ENCODE data around the gene CMTM3. TPM values are rescaled to one million over a fixed set of nuclear protein-coding genes. Genes with fewer than 3 reads are reported as not detected.
"Not testable (repeated sequence)": the region's sequence is repeated elsewhere in the genome, so short reads cannot be mapped to it uniquely, and the experiment has no call there.

CMTM3 gene, protein sequence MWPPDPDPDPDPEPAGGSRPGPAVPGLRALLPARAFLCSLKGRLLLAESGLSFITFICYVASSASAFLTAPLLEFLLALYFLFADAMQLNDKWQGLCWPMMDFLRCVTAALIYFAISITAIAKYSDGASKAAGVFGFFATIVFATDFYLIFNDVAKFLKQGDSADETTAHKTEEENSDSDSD
- total RNA-seq (2014; rRNA removed; shearing (Covaris generic); ENCODE audit: low replicate concordance) = 17.3 and 27.6 TPM in 2 replicates

DNA sequence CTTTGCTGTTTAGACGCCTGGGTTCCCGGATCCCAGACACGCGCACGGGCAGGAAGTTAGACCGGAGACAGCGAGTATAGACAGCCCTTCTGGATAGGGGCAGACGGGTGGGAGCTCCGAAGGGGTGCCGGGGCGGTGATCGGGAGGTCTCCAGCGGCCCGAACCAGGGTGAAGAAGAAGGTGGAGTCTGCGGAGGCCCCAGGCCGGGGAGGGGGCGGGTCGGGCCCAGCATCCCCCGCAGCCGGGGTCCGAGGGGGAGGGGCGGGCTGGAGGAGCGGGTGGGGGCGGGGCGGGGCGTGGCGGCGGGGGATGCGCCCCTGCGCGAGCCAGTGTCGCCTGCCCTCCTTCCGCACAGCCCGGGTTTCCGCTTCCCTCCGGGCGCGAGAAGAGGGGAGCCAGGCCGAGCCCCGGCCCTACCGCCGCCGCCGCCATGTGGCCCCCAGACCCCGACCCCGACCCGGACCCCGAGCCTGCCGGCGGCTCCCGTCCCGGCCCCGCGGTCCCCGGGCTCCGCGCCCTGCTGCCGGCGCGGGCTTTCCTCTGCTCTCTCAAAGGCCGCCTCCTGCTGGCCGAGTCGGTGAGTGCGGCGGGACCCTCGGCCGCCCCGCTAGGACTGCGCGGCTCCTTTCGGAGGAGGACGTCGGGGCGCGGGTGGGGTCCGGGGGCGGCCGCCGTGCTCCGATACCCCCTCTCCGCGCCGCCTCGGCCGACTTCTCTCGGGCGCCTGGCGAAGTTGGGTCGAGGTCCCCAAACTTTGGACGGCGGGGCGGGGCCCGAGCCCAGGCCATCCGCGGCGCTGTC, at the start of gene CMTM3:
Gene CMTM3, plus strand, starts transcription at position 329 of the 801 bp plus-strand sequence. Its CDS starts 102 bp downstream, at position 431.
- peak; percentile 53 for DNase-seq
- no peaks in the 10 kb centered on the region for H3K27me3 ChIP-seq
- peak within 1 kb of the TSS; percentile 74 for H3K4me3 ChIP-seq
- no peaks in the 10 kb centered on the region for H3K9me3 ChIP-seq
- H3K36me3 ChIP-seq = peaks cover 6% of the 10 kb centered on the region; the same call in 1 of the 2 replicates

DNA sequence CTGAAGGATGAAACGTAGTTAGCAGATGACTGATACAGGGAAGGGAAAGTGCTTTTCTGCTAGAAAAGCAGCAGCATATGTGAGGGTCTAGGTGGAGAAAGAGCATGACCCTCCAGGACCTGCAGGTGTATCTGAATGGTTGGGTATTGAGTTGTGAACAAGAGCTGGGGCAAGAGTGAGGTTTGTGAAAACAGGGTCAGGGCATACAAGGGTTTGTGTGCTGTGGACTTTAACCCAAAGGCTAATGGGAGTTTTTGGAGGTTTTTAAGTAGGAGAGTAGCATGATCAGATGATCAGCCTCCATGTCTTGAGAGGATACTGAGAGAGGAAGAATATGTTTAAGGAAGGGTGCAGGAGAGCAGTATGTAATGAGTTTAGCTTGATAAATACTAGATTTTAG, 44.4 kb upstream of the CMTM3 start:
- no peaks in the 10 kb centered on the region for H3K9me3 ChIP-seq
- peaks cover 14% of the 10 kb centered on the region for H3K36me3 ChIP-seq
- no peak for DNase-seq
- no peaks in the 10 kb centered on the region for H3K27me3 ChIP-seq
- H3K4me3 ChIP-seq = no peak overlapping the region

DNA sequence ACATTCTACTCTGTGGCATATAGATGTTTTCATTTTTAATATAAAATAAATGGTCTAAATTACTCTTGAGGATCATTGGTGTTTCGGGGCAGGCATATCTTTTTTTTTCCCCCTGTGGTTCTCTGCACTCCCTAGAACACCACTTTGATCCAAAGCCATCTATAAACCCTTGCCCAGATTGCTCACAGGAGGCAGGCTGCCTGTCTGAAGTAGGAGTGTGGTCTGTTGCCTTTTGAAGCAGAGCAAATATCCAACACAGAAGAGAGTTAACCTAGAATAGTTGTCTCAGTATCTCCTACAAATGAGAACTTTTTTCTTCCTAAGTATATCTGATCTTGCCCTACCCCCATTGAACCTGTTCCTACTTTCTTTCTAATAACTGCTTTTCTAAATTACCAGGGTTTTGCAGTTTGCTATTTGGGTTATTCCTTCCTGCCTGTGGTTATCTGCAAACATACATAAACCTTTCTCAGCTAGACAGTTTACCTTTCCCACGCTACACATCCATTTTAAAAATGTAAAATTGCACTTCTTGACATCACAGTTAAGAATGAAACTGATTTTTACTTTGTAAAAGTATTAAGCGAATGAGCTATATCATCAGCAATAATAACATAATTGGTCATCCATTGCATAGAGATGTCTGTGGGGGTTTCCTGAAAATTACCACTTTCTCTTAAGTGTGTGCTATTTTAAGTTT, 43.0 kb upstream of the CMTM3 start:
- H3K9me3 ChIP-seq = no peaks in the 10 kb centered on the region
- H3K36me3 ChIP-seq = peaks cover 14% of the 10 kb centered on the region
- H3K27me3 ChIP-seq = no peaks in the 10 kb centered on the region
- DNase-seq = no peak
- no peak overlapping the region for H3K4me3 ChIP-seq

DNA sequence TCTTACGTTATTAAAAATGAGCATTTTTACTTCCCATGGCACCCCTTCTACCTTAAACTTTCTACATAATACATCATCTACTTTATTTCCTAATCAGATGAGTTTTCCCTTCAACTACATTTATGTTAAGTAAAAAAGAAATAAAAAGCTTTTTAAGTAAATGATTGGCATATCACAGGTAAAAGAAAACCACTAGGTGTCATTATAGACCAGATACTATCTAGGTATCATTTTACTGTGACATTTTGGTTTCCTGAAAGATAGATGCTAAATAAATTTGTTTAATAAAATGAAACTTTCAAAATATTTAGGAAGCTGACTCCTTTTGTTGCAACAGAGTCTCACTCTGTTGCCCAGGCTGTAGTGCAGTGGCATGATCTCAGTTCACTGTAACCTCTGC, 42.1 kb upstream of the CMTM3 start:
- Histone ChIP-seq H3K27me3 (no peaks in the 10 kb centered on the region), H3K4me3 (no peak overlapping the region), H3K36me3 (peaks cover 17% of the 10 kb centered on the region), H3K9me3 (no peaks in the 10 kb centered on the region)
- DNase-seq = no peak

DNA sequence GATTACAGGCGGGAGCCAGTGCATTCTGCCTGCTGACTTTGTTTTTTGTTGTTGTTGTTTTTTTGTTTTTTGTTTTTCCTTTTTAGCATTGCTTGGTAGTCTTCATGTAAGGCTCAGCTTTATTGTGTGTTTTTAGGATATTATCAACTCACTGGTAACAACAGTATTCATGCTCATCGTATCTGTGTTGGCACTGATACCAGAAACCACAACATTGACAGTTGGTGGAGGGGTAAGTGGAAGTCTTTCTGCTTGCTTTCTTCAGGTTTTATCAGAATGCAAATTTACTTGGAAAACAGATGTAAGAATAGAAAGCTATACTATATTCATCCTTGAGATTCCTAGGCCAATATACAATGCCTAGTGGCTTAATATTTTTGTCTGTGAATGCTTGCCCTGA, 41.5 kb upstream of the CMTM3 start:
- Histone ChIP-seq H3K36me3 (peaks cover 17% of the 10 kb centered on the region), H3K4me3 (no peak overlapping the region), H3K27me3 (no peaks in the 10 kb centered on the region), H3K9me3 (no peaks in the 10 kb centered on the region)
- DNase-seq = no peak

DNA sequence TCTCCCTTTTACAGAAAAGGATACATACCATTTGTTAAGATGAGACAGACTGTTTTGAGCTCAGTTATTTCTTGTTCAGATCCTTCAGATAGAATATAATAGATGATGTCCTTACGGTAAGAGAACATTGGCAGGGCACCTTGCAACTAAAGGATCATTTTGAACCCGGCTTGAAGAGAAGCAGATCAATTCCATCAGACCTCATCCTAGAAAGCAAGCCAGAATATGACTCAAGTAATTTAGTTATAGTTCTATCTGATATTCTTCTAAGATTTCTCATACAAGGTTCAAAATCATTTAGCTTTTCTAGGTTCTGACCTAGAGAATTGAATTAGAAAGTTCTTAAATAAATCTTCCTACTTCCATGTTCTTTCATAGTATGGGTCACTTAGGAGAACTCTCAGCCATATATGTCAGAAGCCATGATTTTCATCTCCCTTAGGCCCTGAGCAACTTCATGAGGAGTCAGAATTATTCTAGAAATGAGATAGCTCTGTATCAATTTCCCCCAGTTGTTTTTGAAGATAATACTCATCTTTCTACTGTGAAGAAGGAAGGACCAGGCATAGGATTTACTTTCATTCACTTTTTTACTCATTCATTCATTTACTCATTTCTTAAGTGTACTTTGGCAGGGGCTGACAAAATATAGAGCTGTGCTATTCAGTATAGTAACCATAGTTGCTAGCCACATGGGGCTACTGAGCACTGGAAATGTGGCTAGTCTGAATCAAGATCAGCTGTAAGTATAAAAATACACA, 40.8 kb upstream of the CMTM3 start:
- Histone ChIP-seq H3K4me3 (no peak overlapping the region), H3K9me3 (no peaks in the 10 kb centered on the region), H3K27me3 (no peaks in the 10 kb centered on the region), H3K36me3 (peaks cover 13% of the 10 kb centered on the region)
- no peak for DNase-seq

DNA sequence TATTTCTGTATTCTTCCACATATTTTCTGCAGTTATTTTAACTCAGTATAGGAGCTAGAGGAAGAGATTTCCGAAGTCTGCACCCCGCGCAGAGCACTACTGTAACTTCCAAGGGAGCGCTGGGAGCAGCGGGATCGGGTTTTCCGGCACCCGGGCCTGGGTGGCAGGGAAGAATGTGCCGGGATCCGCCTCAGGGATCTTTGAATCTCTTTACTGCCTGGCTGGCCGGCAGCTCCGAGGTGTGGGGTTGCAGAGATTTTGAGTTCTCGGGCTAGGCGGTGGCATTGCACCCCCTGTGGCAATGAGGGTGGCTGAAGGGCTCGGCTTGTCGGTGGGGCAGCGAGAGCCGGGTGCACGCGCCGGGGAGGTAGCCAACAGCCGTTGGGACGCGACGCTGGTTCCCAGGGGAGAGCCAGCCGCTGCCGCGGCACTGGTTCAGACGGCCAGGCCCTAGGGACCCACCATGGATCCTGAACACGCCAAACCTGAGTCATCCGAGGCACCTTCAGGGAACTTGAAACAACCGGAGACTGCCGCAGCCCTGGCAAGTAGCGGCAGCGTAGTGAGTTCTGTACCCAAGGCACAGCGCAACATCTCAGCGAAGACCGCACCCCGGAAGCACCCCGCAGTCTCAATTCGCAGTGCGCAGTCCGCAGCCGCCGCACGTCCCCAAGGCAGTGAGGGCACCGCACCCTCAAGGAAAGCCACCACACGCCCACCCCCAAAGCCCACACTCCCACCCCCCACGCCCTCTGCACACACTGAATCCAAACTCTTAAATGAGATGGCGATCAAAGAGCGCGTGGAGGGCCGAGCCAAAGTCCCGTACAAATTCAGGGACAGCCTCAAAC, 38.2 kb upstream of the CMTM3 start, which contains the start of gene CMTM1:
Gene CMTM1, plus strand, starts transcription at position 389 of the 851 bp plus-strand sequence. Its CDS starts 75 bp downstream, at position 464.
- no peaks in the 10 kb centered on the region for H3K9me3 ChIP-seq
- H3K36me3 ChIP-seq = peaks cover 13% of the 10 kb centered on the region
- no peak within 1 kb of the TSS for H3K4me3 ChIP-seq
- H3K27me3 ChIP-seq = no peaks in the 10 kb centered on the region
- no peak for DNase-seq

DNA sequence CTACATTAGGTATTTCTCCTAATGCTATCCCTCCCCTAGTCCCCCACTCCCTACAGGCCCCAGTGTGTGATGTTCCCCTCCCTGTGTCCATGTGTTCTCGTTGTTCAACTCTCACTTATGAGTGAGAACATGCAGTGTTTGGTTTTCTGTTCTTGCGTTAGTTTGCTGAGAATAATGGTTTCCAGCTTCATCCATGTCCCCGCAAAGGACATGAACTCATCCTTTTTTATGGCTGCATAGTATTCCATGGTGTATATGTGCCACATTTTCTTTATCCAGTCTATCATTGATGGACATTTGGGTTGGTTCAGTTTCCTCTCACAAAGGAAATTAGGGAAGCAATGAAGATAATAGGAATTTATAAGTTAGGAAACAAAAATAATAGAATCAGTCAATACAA, 37.2 kb upstream of the CMTM3 start:
- not testable (repeated sequence) for DNase-seq, H3K27me3 ChIP-seq, H3K4me3 ChIP-seq, H3K9me3 ChIP-seq
- peaks cover 13% of the 10 kb centered on the region for H3K36me3 ChIP-seq

DNA sequence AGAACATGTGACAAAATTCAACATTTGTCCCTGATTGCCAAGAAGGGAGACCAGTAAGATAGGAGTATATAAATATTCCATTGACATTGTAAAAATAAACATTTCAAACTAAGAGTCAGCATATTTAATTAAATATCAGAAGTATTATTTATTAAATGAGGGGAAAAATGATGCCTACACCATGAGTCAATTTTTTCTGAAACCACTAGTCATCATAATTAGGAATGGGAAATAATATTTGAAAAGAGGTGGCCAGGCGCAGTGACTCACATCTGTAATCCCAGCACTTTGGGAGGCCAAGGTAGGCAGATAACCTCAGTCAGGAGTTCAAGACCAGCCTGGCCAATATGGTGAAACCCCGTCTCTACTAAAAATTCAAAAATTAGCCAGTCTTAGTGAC, 36.1 kb upstream of the CMTM3 start:
- H3K27me3 ChIP-seq = no peaks in the 10 kb centered on the region
- DNase-seq = peak; percentile 38
- H3K4me3 ChIP-seq = no peak overlapping the region
- no peaks in the 10 kb centered on the region for H3K9me3 ChIP-seq
- peaks cover 8% of the 10 kb centered on the region for H3K36me3 ChIP-seq

DNA sequence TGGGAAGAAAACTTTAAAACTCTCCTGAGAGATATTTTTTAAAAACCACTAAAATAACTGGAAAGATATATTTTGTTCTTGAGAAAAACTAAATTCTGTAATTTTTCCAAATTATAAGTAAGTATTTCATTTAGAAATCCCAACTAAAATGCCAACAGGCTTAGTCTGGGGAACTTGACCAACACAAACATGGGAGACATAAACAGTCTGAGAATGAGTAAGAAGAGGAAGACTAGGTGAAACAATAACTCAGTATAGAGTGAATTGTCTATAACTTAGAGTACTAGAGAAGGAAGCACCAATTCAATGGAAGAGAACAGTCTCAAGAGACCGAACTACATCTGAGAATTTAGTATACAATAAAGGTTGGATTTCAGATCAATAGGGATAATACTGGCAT, 35.4 kb upstream of the CMTM3 start:
- Histone ChIP-seq H3K36me3 (peaks cover 3% of the 10 kb centered on the region), H3K27me3 (no peaks in the 10 kb centered on the region), H3K9me3 (no peaks in the 10 kb centered on the region), H3K4me3 (no peak overlapping the region)
- no peak for DNase-seq

DNA sequence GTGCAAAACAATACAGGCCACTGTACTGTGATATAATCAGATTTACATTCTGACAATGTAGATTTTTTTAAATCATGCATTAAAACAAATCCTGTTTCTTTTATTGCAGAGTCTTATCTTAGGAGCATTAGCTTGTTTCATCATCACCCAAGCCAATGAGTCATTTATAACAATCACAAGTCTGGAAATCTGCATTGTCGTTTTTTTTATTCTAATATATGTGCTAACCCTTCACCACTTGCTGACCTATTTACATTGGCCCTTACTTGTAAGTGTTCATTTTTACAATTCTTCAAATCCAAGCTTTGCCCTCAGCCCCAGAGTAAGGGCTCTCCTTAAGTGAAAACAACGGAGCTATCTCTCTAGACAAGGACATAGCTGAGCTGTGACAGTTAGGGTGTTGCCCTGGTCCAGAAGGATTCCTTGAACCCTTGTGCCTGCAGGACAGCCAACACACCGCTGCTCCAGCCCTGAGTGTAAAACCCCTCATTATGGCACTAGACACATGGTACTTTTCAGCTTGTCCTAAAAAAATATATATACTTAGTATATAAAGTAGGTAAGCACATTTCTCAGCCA, 34.6 kb upstream of the CMTM3 start:
- Histone ChIP-seq H3K9me3 (no peaks in the 10 kb centered on the region), H3K4me3 (no peak overlapping the region), H3K27me3 (no peaks in the 10 kb centered on the region), H3K36me3 (peaks cover 3% of the 10 kb centered on the region)
- DNase-seq = no peak

DNA sequence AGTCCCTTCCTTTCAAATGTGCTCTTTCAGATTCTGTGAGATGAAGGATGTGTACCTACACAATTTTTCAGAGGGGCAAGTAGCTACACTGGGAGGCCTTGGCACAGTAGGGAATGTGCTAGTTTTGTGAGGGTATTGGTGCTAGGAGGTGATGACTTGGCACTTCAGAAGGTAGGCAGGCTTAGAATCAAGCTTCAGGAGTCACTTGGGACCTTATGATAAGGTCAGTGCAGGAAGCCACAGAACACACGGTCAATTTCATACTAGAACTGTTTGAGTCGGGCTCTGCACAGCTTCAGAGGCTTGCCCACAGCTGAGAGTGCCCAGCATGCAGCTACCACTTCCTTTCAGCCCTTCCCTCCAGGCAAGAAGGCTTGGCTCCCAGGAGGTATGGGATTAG, 32.1 kb upstream of the CMTM3 start:
- peaks cover 1% of the 10 kb centered on the region for H3K36me3 ChIP-seq
- no peaks in the 10 kb centered on the region for H3K9me3 ChIP-seq
- H3K27me3 ChIP-seq = no peaks in the 10 kb centered on the region
- DNase-seq = no peak
- H3K4me3 ChIP-seq = no peak overlapping the region

DNA sequence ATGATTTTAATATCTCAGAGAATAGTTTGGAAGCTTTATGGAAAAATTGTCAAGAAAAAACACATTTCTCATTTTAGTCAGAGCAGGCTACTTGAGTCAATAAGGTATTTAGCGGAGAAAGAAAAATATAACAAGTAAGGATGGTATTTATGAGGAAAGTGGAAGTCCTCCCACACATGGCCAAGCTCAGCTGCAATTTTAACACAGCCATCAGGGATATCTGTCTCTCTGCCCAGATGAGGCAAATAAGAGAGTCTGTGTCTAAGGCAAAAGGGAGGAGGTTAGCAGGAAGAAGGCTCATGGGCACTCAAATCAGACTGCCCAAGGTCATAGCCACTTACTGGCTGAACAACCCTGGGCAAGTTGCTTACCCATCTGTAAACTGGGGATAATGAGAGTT, 30.4 kb upstream of the CMTM3 start:
- H3K9me3 ChIP-seq = no peaks in the 10 kb centered on the region
- H3K4me3 ChIP-seq = no peak overlapping the region
- H3K27me3 ChIP-seq = no peaks in the 10 kb centered on the region
- no peak for DNase-seq
- no peaks in the 10 kb centered on the region for H3K36me3 ChIP-seq

DNA sequence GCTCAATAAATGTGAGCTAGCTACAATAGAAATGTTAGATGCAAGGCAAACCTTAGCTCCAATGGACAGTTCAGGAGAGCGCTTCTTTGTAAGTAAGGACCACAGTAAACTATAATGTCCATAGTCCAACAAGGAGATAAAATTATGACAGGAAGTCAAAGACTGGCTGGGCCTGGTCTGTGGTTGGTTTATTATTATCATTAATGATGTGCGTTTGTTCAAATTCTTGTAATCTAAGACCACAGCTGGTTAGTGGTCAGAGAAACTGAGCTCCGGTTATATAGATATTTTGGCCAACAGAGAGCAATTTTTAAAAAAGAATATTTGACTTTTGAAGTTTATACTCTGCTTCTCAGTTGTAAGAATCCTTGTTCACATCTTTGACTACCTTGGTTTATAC, 30.0 kb upstream of the CMTM3 start:
- H3K36me3 ChIP-seq = no peaks in the 10 kb centered on the region
- no peaks in the 10 kb centered on the region for H3K9me3 ChIP-seq
- no peak for DNase-seq
- H3K27me3 ChIP-seq = no peaks in the 10 kb centered on the region
- no peak overlapping the region for H3K4me3 ChIP-seq

DNA sequence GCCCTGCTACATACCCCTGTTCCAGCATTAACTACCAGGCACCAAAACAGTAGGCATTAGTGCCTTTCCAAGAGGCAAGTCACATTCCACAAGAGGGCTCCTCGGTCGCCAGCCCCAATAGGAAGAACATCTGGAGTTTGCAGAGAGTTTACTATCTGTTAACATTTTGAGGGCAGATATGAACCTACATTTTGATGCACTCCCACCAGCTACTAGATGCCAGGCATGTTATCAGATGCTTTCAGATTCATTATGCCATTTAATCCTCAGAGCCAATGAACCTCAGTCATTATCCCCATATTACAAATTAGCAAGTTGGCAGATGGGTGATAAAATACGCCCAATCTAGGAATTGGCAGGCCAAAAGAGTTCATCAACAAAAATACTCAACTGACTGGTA, 29.4 kb upstream of the CMTM3 start:
- Histone ChIP-seq H3K9me3 (no peaks in the 10 kb centered on the region), H3K4me3 (no peak overlapping the region), H3K36me3 (no peaks in the 10 kb centered on the region), H3K27me3 (no peaks in the 10 kb centered on the region)
- no peak for DNase-seq

DNA sequence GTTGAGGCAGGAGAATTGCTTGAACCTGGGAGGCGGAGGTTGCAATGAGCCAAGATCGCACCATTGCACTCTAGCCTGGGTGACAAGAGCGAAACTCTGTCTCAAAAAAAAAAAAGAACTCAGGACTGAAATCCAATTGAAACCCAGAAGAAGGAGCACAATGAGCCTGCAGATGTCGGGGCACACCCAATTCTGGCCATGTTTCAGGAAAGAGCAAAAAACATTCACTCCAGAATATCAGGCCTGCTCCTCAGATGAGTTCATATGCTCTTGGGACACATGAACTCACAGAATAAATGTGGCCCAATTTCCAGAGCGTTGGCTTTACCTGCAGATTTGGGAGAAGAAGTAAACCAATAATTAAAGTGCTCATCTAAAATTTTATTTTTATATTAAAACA, 28.2 kb upstream of the CMTM3 start:
- Histone ChIP-seq H3K4me3 (no peak overlapping the region), H3K9me3 (no peaks in the 10 kb centered on the region), H3K27me3 (no peaks in the 10 kb centered on the region), H3K36me3 (no peaks in the 10 kb centered on the region)
- DNase-seq = no peak
